NCI-H510A (cell line): ENCODE measurements around the gene BCL2L1.
A peak's percentile ranks its signal among the peaks of the same experiment; 100 is the strongest.

ENCODE experiments used
- DNase-seq: peaks from one replicate; lab custom pipeline; 2025; lab: John Stamatoyannopoulos, UW

The BCL2L1 gene

GRCh38 chr20:31723319-31724078 is 831 bp upstream of the BCL2L1 start:
- peak; percentile 97 for DNase-seq

- peak; percentile 76 for DNase-seq
Measured at GRCh38 chr20:31723069-31723318, 326 bp upstream of the BCL2L1 start.

DNA sequence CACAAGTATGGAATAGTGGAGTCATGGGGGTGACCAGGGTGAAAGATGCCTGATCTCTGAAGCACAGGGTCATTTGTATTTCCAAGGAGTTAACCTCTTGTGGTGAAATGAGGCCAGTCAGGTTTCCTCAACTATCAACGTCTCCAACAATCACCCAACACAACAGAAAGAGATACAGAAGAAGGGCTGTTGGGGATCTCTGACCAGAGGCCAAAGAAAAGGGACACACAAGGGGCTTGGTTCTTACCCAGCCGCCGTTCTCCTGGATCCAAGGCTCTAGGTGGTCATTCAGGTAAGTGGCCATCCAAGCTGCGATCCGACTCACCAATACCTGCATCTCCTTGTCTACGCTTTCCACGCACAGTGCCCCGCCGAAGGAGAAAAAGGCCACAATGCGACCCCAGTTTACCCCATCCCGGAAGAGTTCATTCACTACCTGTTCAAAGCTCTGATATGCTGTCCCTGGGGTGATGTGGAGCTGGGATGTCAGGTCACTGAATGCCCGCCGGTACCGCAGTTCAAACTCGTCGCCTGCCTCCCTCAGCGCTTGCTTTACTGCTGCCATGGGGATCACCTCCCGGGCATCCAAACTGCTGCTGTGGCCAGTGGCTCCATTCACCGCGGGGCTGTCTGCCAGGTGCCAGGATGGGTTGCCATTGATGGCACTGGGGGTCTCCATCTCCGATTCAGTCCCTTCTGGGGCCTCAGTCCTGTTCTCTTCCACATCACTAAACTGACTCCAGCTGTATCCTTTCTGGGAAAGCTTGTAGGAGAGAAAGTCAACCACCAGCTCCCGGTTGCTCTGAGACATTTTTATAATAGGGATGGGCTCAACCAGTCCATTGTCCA is 1.0 kb downstream of the BCL2L1 start:
- DNase-seq, result no peak

GRCh38 chr20:31720486-31721407 is 1.9 kb downstream of the BCL2L1 start:
- DNase-seq, result no peak

DNA sequence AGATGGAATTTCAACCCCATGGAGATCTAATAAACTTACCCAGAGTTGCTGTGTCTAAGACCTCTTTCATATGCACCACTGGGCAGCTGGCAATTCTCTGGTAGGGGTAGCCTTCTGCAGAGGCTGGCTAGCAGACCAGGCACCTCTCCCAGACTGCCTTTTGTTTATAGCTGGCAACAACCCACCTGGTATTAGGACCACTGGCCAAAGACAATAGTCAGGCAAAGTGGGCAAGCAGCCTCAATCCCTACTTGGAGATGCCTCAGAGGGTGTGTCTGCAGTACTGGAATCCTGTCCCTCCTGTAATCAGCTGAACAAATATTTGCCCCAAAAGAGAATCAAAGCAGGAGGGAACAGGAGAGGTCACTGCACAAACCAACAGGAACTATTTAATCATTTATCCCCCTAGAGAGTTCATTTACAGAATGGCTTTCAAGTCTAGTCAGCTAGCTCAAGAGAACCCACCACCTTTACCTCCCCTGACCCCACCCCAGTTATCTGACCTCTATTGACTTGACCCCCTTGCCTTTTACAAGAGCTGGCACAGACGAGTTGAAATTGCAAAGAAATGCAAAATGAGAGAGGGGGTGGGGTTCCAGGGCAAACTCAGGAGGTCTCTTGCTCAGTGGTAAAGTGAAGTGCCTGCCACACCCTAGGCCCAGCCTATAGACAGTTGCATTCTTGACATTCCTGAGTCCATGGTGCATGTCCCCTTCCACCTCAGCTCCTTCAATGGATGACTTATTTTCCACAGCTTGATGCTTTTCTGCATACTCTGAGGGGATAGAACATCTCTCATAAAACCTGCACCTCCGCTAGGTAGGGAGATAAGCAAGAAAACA is 2.8 kb downstream of the BCL2L1 start:
- DNase-seq, result no peak

DNA sequence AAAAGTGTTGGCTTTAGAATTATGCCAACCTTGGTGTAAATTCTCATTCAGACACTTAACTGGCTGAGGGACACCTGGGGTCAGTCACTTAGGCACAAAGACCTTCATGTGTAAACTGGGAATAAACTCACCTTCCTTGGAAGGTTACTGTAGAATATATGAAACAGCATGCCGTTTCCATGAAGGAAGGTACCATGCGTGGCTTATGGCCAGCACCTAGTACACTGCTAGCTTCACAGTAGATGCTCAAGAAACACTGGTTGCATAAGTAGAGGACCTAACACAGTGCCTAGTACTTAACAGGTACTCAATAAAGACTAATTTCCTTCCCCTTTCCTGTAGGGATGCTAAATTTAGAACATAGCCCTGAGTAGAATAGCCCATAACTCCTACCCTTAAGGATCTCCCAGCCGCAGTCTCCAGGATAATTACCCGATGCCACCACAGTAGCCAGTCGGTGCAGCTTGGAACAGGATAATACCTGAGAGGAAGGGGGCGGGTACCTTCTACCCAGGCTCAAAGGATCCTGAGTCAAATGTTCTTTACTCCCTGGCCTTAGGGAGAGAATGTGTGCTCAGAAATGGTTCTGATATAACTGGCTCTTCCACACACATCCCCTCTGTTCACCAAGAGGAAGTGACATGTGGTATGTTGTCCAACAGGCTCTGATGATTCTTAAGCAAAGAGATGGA is 3.6 kb downstream of the BCL2L1 start:
- DNase-seq, result no peak

DNA sequence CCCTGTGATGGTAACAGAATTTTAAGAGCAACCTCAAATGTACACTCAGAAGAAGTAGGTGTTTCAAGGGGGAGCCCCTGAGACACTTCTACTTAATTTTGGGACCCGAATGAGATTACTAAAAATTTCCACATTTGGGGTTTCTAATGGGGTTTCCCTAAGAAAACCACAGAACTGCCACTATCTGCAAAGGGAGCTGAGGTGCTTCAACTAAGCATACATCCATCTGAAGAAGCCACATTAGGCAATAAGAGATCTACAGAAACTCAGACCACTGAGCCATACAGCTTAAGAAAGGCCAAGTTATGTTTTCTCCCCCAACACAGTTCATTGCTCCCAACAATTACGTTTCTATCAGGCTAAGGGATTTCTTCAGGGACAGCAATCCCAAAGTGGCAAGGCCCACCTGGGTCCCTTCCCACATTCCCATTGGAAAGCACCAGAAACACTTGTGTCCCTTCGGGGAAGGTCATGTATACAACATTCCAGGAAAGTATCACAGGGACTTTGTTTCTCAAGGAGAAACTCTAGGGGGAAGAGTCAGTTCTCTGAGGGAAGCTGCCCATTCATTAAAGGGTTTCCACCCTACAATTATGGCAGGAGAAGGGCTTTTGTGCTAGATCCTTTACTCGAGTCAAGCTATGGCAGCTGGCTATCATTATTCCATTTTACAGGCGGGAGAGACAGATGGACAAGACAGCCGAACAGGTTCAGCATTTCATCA is 5.0 kb downstream of the BCL2L1 start:
- no peak for DNase-seq

DNA sequence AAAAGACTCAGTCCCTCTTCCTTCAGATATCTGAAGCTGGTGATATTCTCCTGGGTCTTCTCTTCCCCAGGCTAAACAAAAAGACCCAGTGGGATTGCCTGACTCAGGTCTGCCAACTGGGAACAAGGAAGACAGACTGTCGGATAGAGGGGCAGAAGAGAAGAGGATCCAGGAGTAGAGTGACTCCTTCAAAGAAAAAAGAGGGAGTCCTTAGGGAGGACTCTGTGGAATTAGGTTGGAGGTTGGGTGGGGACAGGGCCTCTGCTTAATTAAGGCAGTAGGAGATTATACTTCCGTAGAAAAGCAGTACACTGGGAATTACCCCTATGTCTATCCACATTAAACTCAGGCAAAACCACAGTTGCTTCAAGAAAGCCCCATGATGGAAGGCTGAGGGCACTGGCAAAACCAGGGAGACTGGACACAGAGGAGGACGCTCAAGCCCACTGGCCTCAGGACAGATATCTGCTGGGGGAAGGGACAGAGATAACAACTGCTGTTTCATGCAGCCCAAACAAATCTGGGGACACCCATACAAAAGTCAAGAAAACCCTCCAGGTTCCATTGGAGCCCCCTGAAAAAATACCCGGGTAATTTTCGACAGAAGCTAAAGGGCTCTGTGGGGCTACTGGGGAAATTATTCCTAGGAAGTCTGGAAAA is 5.7 kb downstream of the BCL2L1 start:
- no peak for DNase-seq

DNA sequence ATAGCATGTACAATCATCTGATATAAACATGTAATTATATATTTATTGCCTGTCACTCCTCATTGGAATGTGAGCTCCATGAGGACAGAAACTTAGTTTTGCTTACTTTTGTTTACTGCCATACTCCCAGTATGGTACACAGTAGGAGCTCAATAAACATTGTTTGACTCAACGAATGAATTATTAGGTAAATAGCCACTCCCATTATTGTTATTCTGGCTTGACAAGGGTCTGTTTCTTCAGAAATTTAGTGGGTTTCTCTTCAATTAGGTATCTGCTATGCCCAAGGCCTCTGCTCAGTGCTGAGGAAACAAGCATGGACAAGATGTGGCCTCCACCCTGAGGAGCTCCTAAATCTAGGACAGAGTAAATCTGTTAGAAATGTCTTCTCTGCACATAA is 6.3 kb downstream of the BCL2L1 start:
- no peak for DNase-seq

- no peak for DNase-seq
Measured at GRCh38 chr20:31715766-31716165, 6.9 kb downstream of the BCL2L1 start.

- no peak for DNase-seq
Measured at GRCh38 chr20:31713312-31714273, 9.1 kb downstream of the BCL2L1 start.

DNA sequence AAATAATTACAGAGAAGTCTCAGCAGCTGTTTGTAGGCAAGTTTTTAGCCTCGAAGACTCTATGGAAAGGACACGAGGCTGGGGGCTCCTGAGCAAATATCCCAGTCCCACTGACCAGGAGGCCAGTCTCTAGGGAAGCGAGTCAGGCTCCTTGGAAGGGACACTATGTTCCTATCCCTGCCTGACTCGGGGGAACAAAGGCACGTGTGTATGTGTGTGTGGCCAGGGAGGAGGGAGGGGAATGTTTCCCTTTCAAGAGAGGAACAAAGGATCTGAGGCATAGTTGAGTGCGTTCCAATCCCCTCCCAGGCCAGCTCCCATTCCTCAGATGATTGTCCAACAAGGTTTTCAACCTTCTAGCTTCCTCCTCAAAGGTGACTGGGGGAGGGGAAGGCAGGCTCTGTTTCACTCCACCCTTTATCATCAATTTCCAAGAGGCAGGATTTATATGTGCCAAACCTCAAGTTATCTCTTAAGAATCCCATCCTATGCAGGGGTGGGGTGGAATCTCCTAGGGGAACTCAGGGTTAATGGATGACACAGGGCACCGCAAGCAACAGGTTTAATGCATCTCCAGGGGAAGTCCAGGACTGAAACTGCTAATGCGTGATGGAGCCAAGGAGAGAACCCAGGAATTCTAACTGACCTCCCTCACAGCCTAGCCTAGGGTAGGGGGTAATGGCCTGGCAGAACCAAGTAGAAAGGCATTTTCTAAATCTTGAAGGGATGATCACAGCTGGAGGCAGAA is 9.9 kb downstream of the BCL2L1 start:
- no peak for DNase-seq

DNA sequence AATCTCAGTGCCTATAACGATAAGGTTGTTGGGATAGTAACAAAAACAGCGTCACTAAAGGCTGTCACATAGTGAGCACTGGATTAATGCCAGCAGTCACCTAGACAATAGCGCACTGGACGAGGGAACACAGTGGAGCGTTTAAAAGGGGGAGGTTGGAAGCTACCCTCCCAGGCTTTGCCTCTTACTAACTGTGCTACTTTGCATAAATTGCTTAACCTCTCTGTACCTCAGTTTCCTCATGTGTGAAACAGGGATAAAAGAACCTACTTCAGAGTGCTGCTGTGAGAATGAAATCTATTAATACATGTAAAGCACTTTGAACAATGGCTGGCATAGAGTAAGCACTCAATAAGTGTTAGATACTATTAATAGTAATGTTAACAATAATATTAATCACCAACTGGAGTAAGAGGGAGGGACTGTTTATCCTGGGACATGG is 10.5 kb downstream of the BCL2L1 start:
- DNase-seq, result no peak

- no peak for DNase-seq
Measured at GRCh38 chr20:31711179-31712111, 11.2 kb downstream of the BCL2L1 start.

GRCh38 chr20:31710423-31711108 is 12.1 kb downstream of the BCL2L1 start:
- no peak for DNase-seq

GRCh38 chr20:31709939-31710338 is 12.7 kb downstream of the BCL2L1 start:
- no peak for DNase-seq
